ENCODE measurements around the gene PECR. TPM values are rescaled to one million over a fixed set of nuclear protein-coding genes. Genes with fewer than 3 reads are reported as not detected.

PECR gene
- total and polyA plus RNA-seq, 12 donors = 2.0 to 6.6 (median 4.1) TPM

GRCh38 chr2:216041438-216041837, 40.2 kb downstream of the PECR start:
- TF ChIP-seq, protein P1, sequence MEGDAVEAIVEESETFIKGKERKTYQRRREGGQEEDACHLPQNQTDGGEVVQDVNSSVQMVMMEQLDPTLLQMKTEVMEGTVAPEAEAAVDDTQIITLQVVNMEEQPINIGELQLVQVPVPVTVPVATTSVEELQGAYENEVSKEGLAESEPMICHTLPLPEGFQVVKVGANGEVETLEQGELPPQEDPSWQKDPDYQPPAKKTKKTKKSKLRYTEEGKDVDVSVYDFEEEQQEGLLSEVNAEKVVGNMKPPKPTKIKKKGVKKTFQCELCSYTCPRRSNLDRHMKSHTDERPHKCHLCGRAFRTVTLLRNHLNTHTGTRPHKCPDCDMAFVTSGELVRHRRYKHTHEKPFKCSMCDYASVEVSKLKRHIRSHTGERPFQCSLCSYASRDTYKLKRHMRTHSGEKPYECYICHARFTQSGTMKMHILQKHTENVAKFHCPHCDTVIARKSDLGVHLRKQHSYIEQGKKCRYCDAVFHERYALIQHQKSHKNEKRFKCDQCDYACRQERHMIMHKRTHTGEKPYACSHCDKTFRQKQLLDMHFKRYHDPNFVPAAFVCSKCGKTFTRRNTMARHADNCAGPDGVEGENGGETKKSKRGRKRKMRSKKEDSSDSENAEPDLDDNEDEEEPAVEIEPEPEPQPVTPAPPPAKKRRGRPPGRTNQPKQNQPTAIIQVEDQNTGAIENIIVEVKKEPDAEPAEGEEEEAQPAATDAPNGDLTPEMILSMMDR (IDR thresholded peaks at IDR 0.05) = no peak
- no peak for DNase-seq
- intact Hi-C loops (cut with DNase I) = no loop called here
- H3K27ac ChIP-seq = no peak overlapping the region
- WGBS, 2 donors = 95 to 99% methylated on average over 2 of the region's 2 CpGs
- H3K9me3 ChIP-seq = no peaks in the 10 kb centered on the region
- H3K27me3 ChIP-seq = no peaks in the 10 kb centered on the region
- peaks cover 0 to 51% (median 0%) of the 10 kb centered on the region in 9 donors for H3K36me3 ChIP-seq
- no peaks in the 10 kb centered on the region for H3K4me1 ChIP-seq
- ATAC-seq = no peak
- H3K4me3 ChIP-seq = no peak overlapping the region

DNA sequence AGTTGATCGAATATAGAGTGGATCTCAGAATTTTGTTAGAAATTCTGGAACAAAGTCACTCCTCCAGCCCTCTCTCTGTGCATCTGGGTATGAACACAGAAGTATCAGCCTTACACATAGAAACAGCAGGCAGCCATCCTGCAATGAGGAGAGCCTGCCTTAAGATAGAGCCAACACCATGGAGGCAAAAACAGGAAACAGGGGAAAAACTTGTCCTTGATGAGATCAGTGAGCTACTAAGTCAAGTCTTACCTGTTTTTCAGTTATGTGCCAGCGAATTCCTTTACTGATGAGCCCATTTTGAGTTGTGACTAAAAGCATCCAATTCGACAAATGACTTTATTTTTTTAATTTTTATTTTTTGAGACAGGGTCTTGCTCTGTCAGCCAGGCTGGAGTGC, 41.7 kb downstream of the PECR start:
- Histone ChIP-seq H3K36me3 (peaks cover 0 to 44% (median 0%) of the 10 kb centered on the region in 9 donors), H3K4me3 (no peak overlapping the region), H3K27me3 (no peaks in the 10 kb centered on the region), H3K27ac (no peak overlapping the region), H3K9me3 (no peaks in the 10 kb centered on the region), H3K4me1 (no peaks in the 10 kb centered on the region)
- no peak for DNase-seq
- intact Hi-C loops (cut with DNase I) = loop anchor here in 3 of 10 donors (10.0 kb wide), 2 partner anchors 625 to 635 kb away; no protein-coding TSS in a partner anchor
- WGBS, 2 donors = 95% methylated on average over 3 of the region's 3 CpGs
- TF ChIP-seq, protein P1 (IDR thresholded peaks at IDR 0.05) = no peak
- ATAC-seq = no peak

GRCh38 chr2:216034065-216034464, 47.5 kb downstream of the PECR start:
- WGBS, 2 donors = 65 to 67% methylated on average over 1 of the region's 1 CpG
- DNase-seq (peak; percentile 44 to 54), ATAC-seq (peak in 5 of 8 donors; percentile 50 to 70 (median 56))
- H3K27ac ChIP-seq = no peak overlapping the region
- peaks cover 0 to 24% (median 0%) of the 10 kb centered on the region in 9 donors for H3K36me3 ChIP-seq
- no peaks in the 10 kb centered on the region for H3K27me3 ChIP-seq
- peaks cover 0 to 6% (median 0%) of the 10 kb centered on the region in 9 donors for H3K4me1 ChIP-seq
- no peak overlapping the region for H3K4me3 ChIP-seq
- intact Hi-C loops (cut with DNase I) = loop anchor here in 3 of 10 donors (10.0 kb wide), 2 partner anchors 631 to 641 kb away; no protein-coding TSS in a partner anchor
- TF ChIP-seq, protein P1 (IDR thresholded peaks at IDR 0.05) = peak; percentile 70 to 93 (median 91)
- H3K9me3 ChIP-seq = no peaks in the 10 kb centered on the region

DNA sequence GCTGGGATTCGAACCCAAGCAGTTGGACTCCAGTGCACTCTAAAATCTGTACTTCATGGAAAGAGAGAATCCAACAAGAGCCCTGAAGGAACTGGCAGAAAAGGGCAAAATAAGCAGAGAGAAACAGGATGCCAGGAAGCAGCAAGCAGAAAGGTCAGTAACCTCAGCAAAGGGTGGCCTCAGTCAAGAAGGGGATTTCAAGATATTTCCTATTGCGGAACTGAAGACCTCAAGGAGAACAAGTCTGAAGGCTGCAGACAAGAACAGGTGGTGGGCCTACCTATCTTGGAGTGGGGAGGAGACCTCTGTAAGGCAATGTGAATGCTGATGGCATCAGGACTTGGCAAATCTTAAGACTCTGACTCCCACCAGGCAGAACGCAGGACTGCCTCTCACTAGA, 48.2 kb downstream of the PECR start:
- H3K4me1 ChIP-seq = peaks cover 0 to 6% (median 0%) of the 10 kb centered on the region in 9 donors

More for the DNA sequence above, 48.2 kb downstream of the PECR start:
- WGBS, 2 donors = 97% methylated on average over 3 of the region's 3 CpGs
- TF ChIP-seq, protein P1 (IDR thresholded peaks at IDR 0.05) = no peak
- Histone ChIP-seq H3K27ac (no peak overlapping the region), H3K4me3 (no peak overlapping the region), H3K27me3 (no peaks in the 10 kb centered on the region), H3K36me3 (peaks cover 0 to 29% (median 0%) of the 10 kb centered on the region in 9 donors), H3K9me3 (no peaks in the 10 kb centered on the region)
- no peak for ATAC-seq
- DNase-seq = no peak
- intact Hi-C loops (cut with DNase I) = loop anchor here in 3 of 10 donors (10.0 kb wide), 2 partner anchors 631 to 641 kb away; no protein-coding TSS in a partner anchor
